Endothelial cell of umbilical vein (primary cell): ENCODE measurements around the gene FBXO3. TPM values are rescaled to one million over a fixed set of nuclear protein-coding genes. Genes with fewer than 3 reads are reported as not detected.

Experiments used
- BruUV-seq: library from RNA; stranded (reverse); fragments of 400-500 nt; replicated peaks from 2 replicates; lab custom pipeline; 2021; lab: Mats Ljungman, UMichigan
- CTCF ChIA-PET: fragments of 300-600, 350-600 bp; sonication (Branson Sonifier 250); formaldehyde crosslinking; loops from one replicate; lab custom pipeline; 2021; ENCODE audit warnings: antibody characterized with exemption, inconsistent platforms; lab: Charles Lee
- POLR2A ChIA-PET: fragments of 300-600, 350-600 bp; sonication (Branson Sonifier 250); formaldehyde crosslinking; loops from one replicate; lab custom pipeline; 2021; ENCODE audit warnings: antibody characterized with exemption, inconsistent platforms; lab: Charles Lee
- DNase-seq: peaks from one replicate; pipeline ENCODE4 v3.0.0-alpha.2; 2011; ENCODE audit warnings: low read depth, low spot score
- FAIRE-seq: peaks from 2 replicates; lab custom pipeline; 2011; peaks lifted over from hg19 to GRCh38; lab: Jason Lieb, UNC
- H2AFZ ChIP-seq: 2 replicates; pipeline ENCODE4 v1.6.0; 2012; ENCODE audit warnings: low read depth, low read length, control low read depth, inconsistent platforms
- H3K27ac ChIP-seq: 2 replicates; pipeline ENCODE4 v1.5.1; 2011; ENCODE audit warnings: low read depth, mild to moderate bottlenecking, control low read depth, low read length, moderate library complexity; ENCODE audit not compliant: insufficient read depth
- H3K27me3 ChIP-seq, 2 experiments: 2 replicates each; pipeline versions ENCODE4 v1.6.0 to v1.6.1; 2011; ENCODE audit warnings: low read length in 2 of 2, mixed read lengths in 1 of 2; ENCODE audit not compliant: control insufficient read depth in 2 of 2, insufficient read depth in 2 of 2
- H3K36me3 ChIP-seq, 2 experiments: 2 replicates in 1 of 2; 3 replicates in 1 of 2; pipeline ENCODE4 v1.5.1; 2011; ENCODE audit warnings: low read length in 2 of 2, mild to moderate bottlenecking in 1 of 2, moderate library complexity in 1 of 2; ENCODE audit not compliant: control insufficient read depth in 2 of 2, insufficient read depth in 2 of 2; ENCODE audit errors: extremely low read depth in 1 of 2
- H3K4me1 ChIP-seq: 3 replicates; pipeline ENCODE4 v1.5.1; 2011; ENCODE audit warnings: mild to moderate bottlenecking, low read length; ENCODE audit not compliant: control insufficient read depth, insufficient read depth; ENCODE audit errors: extremely low read depth
- H3K4me2 ChIP-seq: 2 replicates; pipeline ENCODE4 v1.6.1; 2011; ENCODE audit warnings: low read length, control low read depth, mixed read lengths; ENCODE audit not compliant: insufficient read depth
- H3K4me3 ChIP-seq, 3 experiments: fragments of 200-600 bp in 1 of 3; sonication (generic), shearing (Covaris generic) in 1 of 3; replicated peaks in 1 of 3; 2 replicates each; pipeline ENCODE4 v1.5.1; 2011 to 2016; ENCODE audit warnings: control low read depth in 3 of 3, low read length in 3 of 3, mild to moderate bottlenecking in 2 of 3, inconsistent platforms in 1 of 3, low read depth in 1 of 3, moderate library complexity in 1 of 3; ENCODE audit not compliant: insufficient read depth in 1 of 3
- H3K79me2 ChIP-seq: 2 replicates; pipeline ENCODE4 v1.6.0; 2012; ENCODE audit warnings: low read length, inconsistent platforms; ENCODE audit not compliant: control insufficient read depth, insufficient read depth
- H3K9ac ChIP-seq: replicated peaks from 2 replicates; pipeline ENCODE3; 2011; ENCODE audit warnings: low read length, control low read depth; ENCODE audit not compliant: insufficient read depth; ENCODE audit errors: extremely low read depth
- H3K9me1 ChIP-seq: replicated peaks from 3 replicates; pipeline ENCODE4 v1.6.0; 2011; ENCODE audit warnings: mild to moderate bottlenecking, low read length; ENCODE audit not compliant: control insufficient read depth, insufficient read depth; ENCODE audit errors: extremely low read depth
- H3K9me3 ChIP-seq: replicated peaks from 2 replicates; pipeline ENCODE4 v1.5.1; 2012; ENCODE audit warnings: low read length, inconsistent platforms; ENCODE audit not compliant: control insufficient read depth, insufficient read depth
- H4K20me1 ChIP-seq: replicated peaks from 2 replicates; pipeline ENCODE3; 2011; ENCODE audit warnings: mild to moderate bottlenecking, low read length; ENCODE audit not compliant: control insufficient read depth, insufficient read depth; ENCODE audit errors: extremely low read depth
- EZH2 ChIP-seq: IDR thresholded peaks from 2 replicates; pipeline ENCODE4 v1.6.1; 2012; ENCODE audit warnings: borderline replicate concordance, low read depth, mild to moderate bottlenecking, moderate library complexity, low read length, inconsistent platforms; ENCODE audit not compliant: severe bottlenecking
- FOS ChIP-seq: IDR thresholded peaks from 2 replicates; pipeline ENCODE4 v1.6.1; 2011; ENCODE audit warnings: mild to moderate bottlenecking, low read length, moderate library complexity, borderline replicate concordance; ENCODE audit not compliant: insufficient read depth
- GATA2 ChIP-seq: IDR thresholded peaks from 2 replicates; pipeline ENCODE4 v1.7.0; 2011; ENCODE audit warnings: low read depth, mild to moderate bottlenecking, moderate library complexity, mixed read lengths, low read length; ENCODE audit not compliant: insufficient read length, insufficient read depth
- JUN ChIP-seq: IDR thresholded peaks from 2 replicates; pipeline ENCODE4 v1.6.1; 2011; ENCODE audit warnings: borderline replicate concordance, low read depth; ENCODE audit not compliant: insufficient read length, insufficient read depth
- MAX ChIP-seq: IDR thresholded peaks from 2 replicates; pipeline ENCODE4 v1.6.1; 2011; ENCODE audit not compliant: insufficient read depth, insufficient read length
- MYC ChIP-seq: IDR thresholded peaks from one replicate; pipeline ENCODE4 v1.6.1; 2011; ENCODE audit warnings: mild to moderate bottlenecking, low read depth, low read length
- POLR2A ChIP-seq: IDR thresholded peaks from 2 replicates; pipeline ENCODE4 v1.6.1; 2012; ENCODE audit warnings: low read depth, mild to moderate bottlenecking, control low read depth, low read length
- POLR2AphosphoS5 ChIP-seq: IDR thresholded peaks from 2 replicates; pipeline ENCODE4 v1.6.1; 2012; ENCODE audit warnings: low read depth, mild to moderate bottlenecking, control low read depth, low read length, moderate library complexity; ENCODE audit not compliant: insufficient read depth
- dilution Hi-C: fragments of 300-500 bp; cut with MboI; formaldehyde crosslinking; loops from one replicate; pipeline ENCODE4 v1.15.0; 2019; ENCODE audit warnings: low sequenced_read_pairs; ENCODE audit not compliant: extremely low pct_ligation_motif_present
- intact Hi-C: fragments of 100-400 bp; cut with micrococcal nuclease; formaldehyde crosslinking; loops from one replicate; pipeline ENCODE4 v1.10.0; 2022
- polyA plus RNA-seq, 4 experiments: library from polyadenylated mRNA; depleted of rRNA in 3 of 4; stranded (reverse) in 3 of 4; unstranded in 1 of 4; fragments of >200 nt; gene quantifications; 2 replicates each; pipeline versions ENCODE4 v1.2.1 to v1.2.3, GENCODE V29; 2011 to 2012; ENCODE audit warnings: missing spikeins in 1 of 4
- total RNA-seq: library from RNA; stranded (reverse); gene quantifications from 2 replicates; pipeline ENCODE4 v1.2.3, GENCODE V29; 2021
- TF ChIP-seq, protein P1 (sequence below), 2 donors: IDR thresholded peaks; 1 replicate in 1 of 2; 2 replicates in 1 of 2; pipeline ENCODE4 v1.5.1; 2011; ENCODE audit warnings: low read length in 2 of 2, mild to moderate bottlenecking in 2 of 2, moderate library complexity in 2 of 2, control low read depth in 1 of 2, inconsistent platforms in 1 of 2, low read depth in 1 of 2; ENCODE audit not compliant: insufficient read depth in 1 of 2; ENCODE audit errors: extremely low read depth in 1 of 2

FBXO3 gene
- total and polyA plus RNA-seq, 2 donors (not counting 3 experiments of a cell fraction or from before 2014, with no cell fraction given), result 18.0 to 23.1 TPM

GRCh38 chr11:33716243-33716642, 58.1 kb downstream of the FBXO3 start:
- no peak for TF ChIP-seq FOS
- TF ChIP-seq, protein P1, sequence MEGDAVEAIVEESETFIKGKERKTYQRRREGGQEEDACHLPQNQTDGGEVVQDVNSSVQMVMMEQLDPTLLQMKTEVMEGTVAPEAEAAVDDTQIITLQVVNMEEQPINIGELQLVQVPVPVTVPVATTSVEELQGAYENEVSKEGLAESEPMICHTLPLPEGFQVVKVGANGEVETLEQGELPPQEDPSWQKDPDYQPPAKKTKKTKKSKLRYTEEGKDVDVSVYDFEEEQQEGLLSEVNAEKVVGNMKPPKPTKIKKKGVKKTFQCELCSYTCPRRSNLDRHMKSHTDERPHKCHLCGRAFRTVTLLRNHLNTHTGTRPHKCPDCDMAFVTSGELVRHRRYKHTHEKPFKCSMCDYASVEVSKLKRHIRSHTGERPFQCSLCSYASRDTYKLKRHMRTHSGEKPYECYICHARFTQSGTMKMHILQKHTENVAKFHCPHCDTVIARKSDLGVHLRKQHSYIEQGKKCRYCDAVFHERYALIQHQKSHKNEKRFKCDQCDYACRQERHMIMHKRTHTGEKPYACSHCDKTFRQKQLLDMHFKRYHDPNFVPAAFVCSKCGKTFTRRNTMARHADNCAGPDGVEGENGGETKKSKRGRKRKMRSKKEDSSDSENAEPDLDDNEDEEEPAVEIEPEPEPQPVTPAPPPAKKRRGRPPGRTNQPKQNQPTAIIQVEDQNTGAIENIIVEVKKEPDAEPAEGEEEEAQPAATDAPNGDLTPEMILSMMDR (IDR thresholded peaks at IDR 0.05; ENCODE audit: extremely low read depth in 1 of 2, insufficient read depth in 1 of 2, low read depth in 1 of 2, low read length in 2 of 2), result peak; percentile 27 to 41
- TF ChIP-seq MAX, result no peak
- POLR2A ChIA-PET, result interaction anchor here (0.5 to 2.0 kb wide), 4 partner anchors 9 to 47 kb away, joined by 3 to 7 read pairs (median 4); partner anchors contain the start of gene CD59
- Histone ChIP-seq H3K9me3 (no peaks in the 10 kb centered on the region), H3K9me1 (no peaks in the 10 kb centered on the region), H3K4me2 (no peak overlapping the region), H3K4me3 (no peak overlapping the region), H3K79me2 (peaks cover 99% of the 10 kb centered on the region), H3K27me3 (no peaks in the 10 kb centered on the region), H3K36me3 (peaks cover 24 to 53% of the 10 kb centered on the region in 2 experiments), H2AFZ (no peak overlapping the region), H4K20me1 (no peaks in the 10 kb centered on the region), H3K27ac (peak overlapping the region; percentile 0), H3K4me1 (peaks cover 29% of the 10 kb centered on the region), H3K9ac (no peak overlapping the region)
- DNase-seq (peak; percentile 66), FAIRE-seq (peak; percentile 82)
- intact Hi-C loops, result loop anchor here (1.0 kb wide), 3 partner anchors 18 to 113 kb away; no protein-coding TSS in a partner anchor
- BruUV-seq, result no TSS peak
- dilution Hi-C loops, result no loop called here
- CTCF ChIA-PET, result interaction anchor here (0.9 to 13.8 kb wide), 15 partner anchors 9 to 344 kb away, joined by 3 to 254 read pairs (median 3); partner anchors contain the start of genes C11orf91 and CD59

DNA sequence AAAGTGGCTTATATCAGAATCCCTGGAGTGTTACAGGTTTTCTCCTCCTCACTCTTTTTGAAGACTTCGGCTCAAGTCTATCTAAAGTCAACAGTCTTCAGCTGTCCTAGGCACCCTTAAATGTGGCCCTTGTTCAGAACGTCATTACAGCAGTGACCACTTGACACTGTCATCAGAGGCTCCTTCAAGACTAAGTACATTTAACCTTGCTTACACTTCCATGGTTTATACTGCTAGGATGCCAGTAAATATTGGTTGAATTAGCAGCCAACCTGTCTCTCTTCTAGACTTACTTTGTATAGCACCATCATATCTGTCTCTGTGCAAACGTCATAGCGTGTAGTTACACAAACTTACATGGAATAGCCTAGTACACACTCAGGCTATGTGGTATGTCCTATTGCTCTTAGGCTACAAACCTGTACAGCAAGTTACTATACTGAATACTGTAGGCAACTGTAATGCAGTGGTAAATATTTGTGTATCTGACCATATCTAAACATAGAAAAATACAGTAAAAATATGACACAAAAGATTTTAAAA, 60.4 kb downstream of the FBXO3 start:
- no peak overlapping the region for H3K4me2 ChIP-seq
- BruUV-seq, result no TSS peak
- FAIRE-seq (no peak), DNase-seq (no peak)
- no peak overlapping the region for H3K4me3 ChIP-seq
- H4K20me1 ChIP-seq, result no peaks in the 10 kb centered on the region
- H2AFZ ChIP-seq, result no peak overlapping the region
- ChIA-PET CTCF (interaction anchor here (0.7 to 13.8 kb wide), 5 partner anchors 9 to 28 kb away, joined by 3 to 254 read pairs (median 3); no protein-coding TSS in a partner anchor), POLR2A (no interaction called here)
- peaks cover 98% of the 10 kb centered on the region for H3K79me2 ChIP-seq
- peaks cover 27 to 54% of the 10 kb centered on the region in 2 experiments for H3K36me3 ChIP-seq
- dilution Hi-C loops, result no loop called here
- H3K9me3 ChIP-seq, result no peaks in the 10 kb centered on the region
- H3K9me1 ChIP-seq, result no peaks in the 10 kb centered on the region
- H3K27ac ChIP-seq, result no peak overlapping the region
- H3K27me3 ChIP-seq, result no peaks in the 10 kb centered on the region
- H3K9ac ChIP-seq, result no peak overlapping the region
- intact Hi-C loops, result no loop called here
- TF ChIP-seq MYC (no peak), POLR2AphosphoS5 (no peak), EZH2 (no peak), JUN (no peak), FOS (no peak), GATA2 (no peak), MAX (no peak), POLR2A (no peak)
- TF ChIP-seq, protein P1 (IDR thresholded peaks at IDR 0.05; ENCODE audit: extremely low read depth in 1 of 2, insufficient read depth in 1 of 2, low read depth in 1 of 2, low read length in 2 of 2), result no peak
- peaks cover 28% of the 10 kb centered on the region for H3K4me1 ChIP-seq
